T-helper 2 cell treated with Interferon-gamma antibody and Interleukin-4, amounts not matched to agents 100 ng/mL and 5 ng/mL, for 36 hours (primary cell): ENCODE data around the gene SLC22A3. TPM values are rescaled to one million over a fixed set of nuclear protein-coding genes. Genes with fewer than 3 reads are reported as not detected.

Experiments used
- intact Hi-C: fragments of 100-400 bp; cut with micrococcal nuclease; formaldehyde crosslinking; loops from one replicate; pipeline ENCODE4 v1.15.1; 2023
- total RNA-seq: library from RNA; stranded (reverse); gene quantifications from 2 replicates; pipeline ENCODE4 v1.2.3, GENCODE V29; 2022

SLC22A3 gene
- total RNA-seq, 1 donor from 2014 or later, result not detected

- intact Hi-C loops, result no loop called here
Observed at GRCh38 chr6:160417146-160417545, 69.0 kb downstream of the SLC22A3 start.

- intact Hi-C loops, result no loop called here
Observed at GRCh38 chr6:160417550-160417949, 69.4 kb downstream of the SLC22A3 start.

GRCh38 chr6:160418370-160418769, 70.2 kb downstream of the SLC22A3 start:
- intact Hi-C loops, result no loop called here

- intact Hi-C loops, result no loop called here
Observed at GRCh38 chr6:160419488-160419887, 71.3 kb downstream of the SLC22A3 start.

GRCh38 chr6:160420253-160420968, 72.2 kb downstream of the SLC22A3 start:
- intact Hi-C loops, result no loop called here

GRCh38 chr6:160420969-160421556, 72.9 kb downstream of the SLC22A3 start:
- intact Hi-C loops, result no loop called here

- intact Hi-C loops, result no loop called here
Observed at GRCh38 chr6:160421854-160422253, 73.7 kb downstream of the SLC22A3 start.

GRCh38 chr6:160424256-160424655, 76.1 kb downstream of the SLC22A3 start:
- intact Hi-C loops, result no loop called here

- intact Hi-C loops, result no loop called here
Observed at GRCh38 chr6:160426136-160426535, 78.0 kb downstream of the SLC22A3 start.

- intact Hi-C loops, result no loop called here
Observed at GRCh38 chr6:160427312-160428068, 79.3 kb downstream of the SLC22A3 start.

GRCh38 chr6:160428069-160428430, 79.9 kb downstream of the SLC22A3 start:
- intact Hi-C loops, result no loop called here

GRCh38 chr6:160428818-160429619, 80.8 kb downstream of the SLC22A3 start:
- intact Hi-C loops, result no loop called here

- intact Hi-C loops, result no loop called here
Observed at GRCh38 chr6:160429620-160429895, 81.4 kb downstream of the SLC22A3 start.

GRCh38 chr6:160430203-160430602, 82.0 kb downstream of the SLC22A3 start:
- intact Hi-C loops, result no loop called here

- intact Hi-C loops, result no loop called here
Observed at GRCh38 chr6:160430751-160431150, 82.6 kb downstream of the SLC22A3 start.

- intact Hi-C loops, result no loop called here
Observed at GRCh38 chr6:160431226-160431625, 83.0 kb downstream of the SLC22A3 start.

- intact Hi-C loops, result no loop called here
Observed at GRCh38 chr6:160431791-160432404, 83.7 kb downstream of the SLC22A3 start.

- intact Hi-C loops, result no loop called here
Observed at GRCh38 chr6:160435935-160436334, 87.8 kb downstream of the SLC22A3 start.

GRCh38 chr6:160437154-160437553, 89.0 kb downstream of the SLC22A3 start:
- intact Hi-C loops, result no loop called here

- intact Hi-C loops, result no loop called here
Observed at GRCh38 chr6:160437775-160438174, 89.6 kb downstream of the SLC22A3 start.

GRCh38 chr6:160438481-160438880, 90.3 kb downstream of the SLC22A3 start:
- intact Hi-C loops, result no loop called here
